ENCODE results near the gene MAML3. TPM values are rescaled to one million over a fixed set of nuclear protein-coding genes. Genes with fewer than 3 reads are reported as not detected.

MAML3 gene
- total and polyA plus RNA-seq, 2 of the 13 experiments (the other 11 are each of a cell fraction or from before 2014, with no cell fraction given) = 0.05 to 0.13 TPM

GRCh38 chr4:140048419-140048995 lies 105.5 kb downstream of the MAML3 start (continued):
- no peak for TF ChIP-seq FOSL1 (CRISPR knock-in tag; IDR thresholded peaks at IDR 0.05; ENCODE audit: borderline replicate concordance)
- no peak for TF ChIP-seq POLR2AphosphoS2 (IDR thresholded peaks at IDR 0.05; ENCODE audit: low read depth, low read length)
- TF ChIP-seq CREM (IDR thresholded peaks at IDR 0.05) = no peak
- no peak for TF ChIP-seq CREM (CRISPR knock-in tag; IDR thresholded peaks at IDR 0.05)
- TF ChIP-seq SAFB2 (CRISPR knock-in tag; IDR thresholded peaks at IDR 0.05; ENCODE audit: borderline replicate concordance, low read depth) = no peak
- no peak for TF ChIP-seq ZNF512 (CRISPR knock-in tag; IDR thresholded peaks at IDR 0.05)
- TF ChIP-seq ASH2L (IDR thresholded peaks at IDR 0.05; ENCODE audit: insufficient read length, low read depth, low read length) = no peak
- no peak for TF ChIP-seq YY1 (IDR thresholded peaks at IDR 0.05; ENCODE audit: insufficient read depth, insufficient replicate concordance, low read depth, low read length)
- TF ChIP-seq ZNF639 (CRISPR knock-in tag; conservative IDR thresholded peaks at IDR 0.05) = no peak
- TF ChIP-seq HHEX (CRISPR knock-in tag; IDR thresholded peaks at IDR 0.05) = no peak

- H3K4me1 ChIP-seq (ENCODE audit: insufficient read depth, low read length) = peaks cover 20% of the 10 kb centered on the region
- no peaks in the 10 kb centered on the region for H3K9me3 ChIP-seq (ENCODE audit: low read length)
- H3K36me3 ChIP-seq (replicated peaks in 1 of 2; ENCODE audit: control insufficient read depth in 1 of 2, insufficient read depth in 2 of 2, low read length in 2 of 2) = no peaks in the 10 kb centered on the region
- ATAC-seq (no peak), FAIRE-seq (no peak), DNase-seq (ENCODE audit: low spot score) (no peak)
- H3K4me3 ChIP-seq (replicated peaks in 1 of 3; ENCODE audit: insufficient read depth in 1 of 3, low read depth in 2 of 3, low read length in 3 of 3) = no peak overlapping the region
- intact Hi-C loops (cut with micrococcal nuclease; ENCODE audit: unreplicated experiment) = no loop called here
- H3K27me3 ChIP-seq (ENCODE audit: control insufficient read depth in 1 of 2, insufficient read depth in 2 of 2, low read length in 2 of 2) = peaks cover 0 to 4% of the 10 kb centered on the region in 2 experiments; a peak in 1 of 5 replicates
- H4K20me1 ChIP-seq (ENCODE audit: insufficient read depth, low read length) = no peaks in the 10 kb centered on the region
- in situ Hi-C loops (cut with HindIII; ENCODE audit: extremely low pct_ligation_motif_present, low pct_unique_long_range_greater_than_20kb) = no loop called here
- no peak overlapping the region for H2AFZ ChIP-seq (ENCODE audit: low read length)
- H3K27ac ChIP-seq (ENCODE audit: extremely low read length, insufficient read depth, low read length) = no peak overlapping the region
- no peaks in the 10 kb centered on the region for H3K79me2 ChIP-seq (ENCODE audit: insufficient read depth, low read length)
- no TSS peak for BruUV-seq (replicated peaks)
- H3K4me2 ChIP-seq (ENCODE audit: low read depth, low read length) = no peak overlapping the region
- ChIA-PET POLR2A (no interaction called here), CTCF (ENCODE audit: low intra/inter-chr PET ratio, low total read pairs) (no interaction called here)
- no peak overlapping the region for H3K9ac ChIP-seq (ENCODE audit: insufficient read depth, low read depth, low read length)
- 50% methylated on average over 5 of the region's 5 CpGs for WGBS (ENCODE audit: low lambda C conversion rate)
- no peak for TF ChIP-seq ZNF891 (CRISPR knock-in tag; IDR thresholded peaks at IDR 0.05)
- no peak for TF ChIP-seq FOSL1 (CRISPR knock-in tag; IDR thresholded peaks at IDR 0.05; ENCODE audit: borderline replicate concordance)
- no peak for TF ChIP-seq ZNF766 (CRISPR knock-in tag; IDR thresholded peaks at IDR 0.05; ENCODE audit: borderline replicate concordance)
- TF ChIP-seq BCL6 (CRISPR knock-in tag; IDR thresholded peaks at IDR 0.05) = no peak
- no peak for TF ChIP-seq ZNF496 (CRISPR knock-in tag; IDR thresholded peaks at IDR 0.05; ENCODE audit: insufficient replicate concordance)
- no peak for TF ChIP-seq TIGD3 (CRISPR knock-in tag; IDR thresholded peaks at IDR 0.05; ENCODE audit: borderline replicate concordance)
- no peak for TF ChIP-seq CEBPZ (IDR thresholded peaks at IDR 0.05; ENCODE audit: low read length)
Measured at GRCh38 chr4:140047786-140048185, 106.2 kb downstream of the MAML3 start.

All from HepG2 (cell line).